AG04450 (cell line): Measurements from ENCODE around the gene LRP1-AS. TPM values are rescaled to one million over a fixed set of nuclear protein-coding genes. Genes with fewer than 3 reads are reported as not detected.

ENCODE experiments used
- CTCF ChIA-PET: fragments of 300-600, 350-600 bp; formaldehyde crosslinking; extraction: SDS; loops from one replicate; lab custom pipeline; 2022; ENCODE audit warnings: antibody characterized with exemption, inconsistent platforms; lab: Charles Lee
- POLR2A ChIA-PET: fragments of 350-600 bp; formaldehyde crosslinking; extraction: SDS; loops from one replicate; lab custom pipeline; 2021; ENCODE audit warnings: antibody characterized with exemption, inconsistent platforms; lab: Yijun Ruan, JAX
- DNase-seq: peaks from one replicate; pipeline ENCODE4 v3.0.0-alpha.2; 2011; ENCODE audit warnings: low read depth, low spot score
- H3K27ac ChIP-seq: one replicate; pipeline ENCODE4 v1.5.1; 2012; ENCODE audit warnings: low read depth, low read length, control low read depth
- H3K27me3 ChIP-seq: one replicate; pipeline ENCODE4 v1.6.0; 2012; ENCODE audit warnings: low read length; ENCODE audit not compliant: control insufficient read depth, insufficient read depth
- H3K4me3 ChIP-seq: 2 replicates; pipeline ENCODE4 v1.5.1; 2011; ENCODE audit warnings: mild to moderate bottlenecking, low read depth, low read length, control low read depth
- H3K9me3 ChIP-seq: 2 replicates; pipeline ENCODE4 v1.5.1; 2012; ENCODE audit warnings: low read length; ENCODE audit not compliant: control insufficient read depth, insufficient read depth
- CTCF ChIP-seq: IDR thresholded peaks from 2 replicates; pipeline ENCODE4 v1.5.1; 2011; ENCODE audit warnings: low read depth, low read length, control low read depth, inconsistent platforms
- polyA plus RNA-seq: library from polyadenylated mRNA; depleted of rRNA; stranded (reverse); fragments of >200 nt; gene quantifications from 2 replicates; pipeline ENCODE4 v1.2.3, GENCODE V29; 2011

The LRP1-AS gene
- polyA plus RNA-seq, 1 experiment: not detected

- POLR2A ChIA-PET: interaction anchor here (1.3 to 1.8 kb wide), 2 partner anchors 14 to 25 kb away, joined by 4 to 7 read pairs; partner anchors contain the start of gene LRP1
- DNase-seq: no peak
- no peaks in the 10 kb centered on the region for H3K9me3 ChIP-seq
- peak overlapping the region; percentile 89 for H3K27ac ChIP-seq
- TF ChIP-seq CTCF: no peak
- no peaks in the 10 kb centered on the region for H3K27me3 ChIP-seq
- CTCF ChIA-PET: interaction anchor here (1.0 kb wide), 2 partner anchors 20 to 29 kb away, joined by 3 to 4 read pairs; no protein-coding TSS in a partner anchor
- no peak overlapping the region for H3K4me3 ChIP-seq
These were observed 5.2 kb upstream of the LRP1-AS start for GRCh38 chr12:57152639-57153038.

GRCh38 chr12:57151741-57152630, 4.6 kb upstream of the LRP1-AS start:
- Histone ChIP-seq H3K4me3 (no peak overlapping the region), H3K27ac (peak overlapping the region; percentile 89), H3K27me3 (no peaks in the 10 kb centered on the region), H3K9me3 (no peaks in the 10 kb centered on the region)
- DNase-seq: peak; percentile 56
- TF ChIP-seq CTCF: no peak
- POLR2A ChIA-PET: interaction anchor here (1.3 to 1.8 kb wide), 2 partner anchors 13 to 24 kb away, joined by 4 to 7 read pairs; partner anchors contain the start of gene LRP1
- CTCF ChIA-PET: interaction anchor here (1.0 kb wide), 2 partner anchors 20 to 28 kb away, joined by 3 to 4 read pairs; no protein-coding TSS in a partner anchor

GRCh38 chr12:57150400-57151000, 3.1 kb upstream of the LRP1-AS start:
- H3K27ac ChIP-seq: peak overlapping the region; percentile 89
- no peak for TF ChIP-seq CTCF
- H3K27me3 ChIP-seq: no peaks in the 10 kb centered on the region
- POLR2A ChIA-PET: interaction anchor here (0.6 to 1.8 kb wide), 3 partner anchors 22 to 93 kb away, joined by 4 to 7 read pairs (median 4); partner anchors contain the start of gene LRP1
- no peak overlapping the region for H3K4me3 ChIP-seq
- CTCF ChIA-PET: interaction anchor here (0.8 to 1.6 kb wide), 2 partner anchors 25 to 26 kb away, joined by 4 to 5 read pairs; no protein-coding TSS in a partner anchor
- H3K9me3 ChIP-seq: no peaks in the 10 kb centered on the region
- no peak for DNase-seq

- Histone ChIP-seq H3K27ac (peak overlapping the region; percentile 93), H3K9me3 (no peaks in the 10 kb centered on the region), H3K27me3 (no peaks in the 10 kb centered on the region), H3K4me3 (peak overlapping the region; percentile 29)
- no peak for DNase-seq
- no peak for TF ChIP-seq CTCF
- CTCF ChIA-PET: interaction anchor here (0.5 to 2.0 kb wide), 6 partner anchors 24 to 116 kb away, joined by 4 to 8 read pairs (median 4); no protein-coding TSS in a partner anchor
- POLR2A ChIA-PET: interaction anchor here (0.6 to 2.2 kb wide), 14 partner anchors 8 to 94 kb away, joined by 3 to 12 read pairs (median 4); partner anchors contain the start of genes LRP1, NAB2, SHMT2 and STAT6
These were observed 2.0 kb upstream of the LRP1-AS start for GRCh38 chr12:57149245-57149900.
